SH-SY5Y (cell line): Measurements from ENCODE around the gene PRIM2.

Experiments used
- GATA2 ChIP-seq: IDR thresholded peaks from 2 replicates; pipeline ENCODE4 v1.6.1; 2011; ENCODE audit warnings: mild to moderate bottlenecking, low read depth, low read length
- GATA3 ChIP-seq: IDR thresholded peaks from 2 replicates; pipeline ENCODE4 v1.6.1; 2011; ENCODE audit warnings: low read depth, mild to moderate bottlenecking, low read length, moderate library complexity

DNA sequence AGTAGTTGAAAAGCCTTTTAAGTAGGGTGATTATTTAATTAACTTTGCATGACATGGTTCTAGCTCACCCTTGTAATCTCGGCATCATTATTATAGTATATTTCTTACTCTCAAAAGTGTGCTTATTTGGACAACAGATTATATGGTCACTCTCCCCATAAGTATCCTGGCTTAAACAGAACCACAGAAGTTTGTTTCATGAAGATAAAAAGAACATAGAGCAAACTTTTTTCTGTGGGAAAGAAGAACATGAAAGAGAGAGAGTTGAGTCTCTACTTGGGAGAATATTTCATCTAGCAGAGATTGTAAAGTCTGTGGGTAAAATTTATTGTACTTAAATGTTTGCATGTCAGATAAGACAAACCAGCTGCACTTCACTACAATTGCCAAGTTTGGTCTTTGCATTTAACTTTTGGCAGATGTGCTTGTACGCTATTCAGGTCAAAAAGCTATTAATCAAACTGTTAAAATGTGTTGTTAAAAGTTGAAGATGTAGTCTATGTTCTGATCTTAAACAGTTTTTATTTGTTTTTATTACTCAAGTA lies 33.4 kb upstream of the PRIM2 start:
- TF ChIP-seq GATA3 (no peak), GATA2 (no peak)
